ENCODE measurements around the gene GPX1.

DNA sequence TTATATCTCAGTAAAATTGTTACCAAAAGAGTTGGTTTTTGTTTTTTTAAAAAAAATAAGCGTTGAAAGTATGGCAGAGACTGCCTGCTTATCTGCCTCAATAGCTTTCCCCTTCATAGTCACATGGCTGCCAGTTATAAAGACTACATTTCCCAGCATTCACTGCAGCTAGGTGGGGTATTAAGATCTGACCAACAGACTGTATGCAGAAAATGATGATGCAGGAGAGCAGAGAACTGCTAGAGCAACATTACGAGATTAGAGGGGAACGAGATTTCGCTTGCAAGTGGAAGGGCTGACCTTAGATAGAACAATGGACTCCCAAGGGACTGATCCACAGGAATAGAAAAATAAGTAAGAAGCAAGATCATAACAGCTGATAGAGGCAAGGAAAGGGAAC lies 39.3 kb upstream of the GPX1 start:
- TF ChIP-seq POLR2A (IDR thresholded peaks at IDR 0.05; ENCODE audit: low read depth, low read length) (no peak), POLR2AphosphoS5 (IDR thresholded peaks at IDR 0.05; ENCODE audit: low read depth, low read length) (no peak)

Data from GM12892 (cell line).